ENCODE results near the gene ANTKMT.

The ANTKMT gene

DNA sequence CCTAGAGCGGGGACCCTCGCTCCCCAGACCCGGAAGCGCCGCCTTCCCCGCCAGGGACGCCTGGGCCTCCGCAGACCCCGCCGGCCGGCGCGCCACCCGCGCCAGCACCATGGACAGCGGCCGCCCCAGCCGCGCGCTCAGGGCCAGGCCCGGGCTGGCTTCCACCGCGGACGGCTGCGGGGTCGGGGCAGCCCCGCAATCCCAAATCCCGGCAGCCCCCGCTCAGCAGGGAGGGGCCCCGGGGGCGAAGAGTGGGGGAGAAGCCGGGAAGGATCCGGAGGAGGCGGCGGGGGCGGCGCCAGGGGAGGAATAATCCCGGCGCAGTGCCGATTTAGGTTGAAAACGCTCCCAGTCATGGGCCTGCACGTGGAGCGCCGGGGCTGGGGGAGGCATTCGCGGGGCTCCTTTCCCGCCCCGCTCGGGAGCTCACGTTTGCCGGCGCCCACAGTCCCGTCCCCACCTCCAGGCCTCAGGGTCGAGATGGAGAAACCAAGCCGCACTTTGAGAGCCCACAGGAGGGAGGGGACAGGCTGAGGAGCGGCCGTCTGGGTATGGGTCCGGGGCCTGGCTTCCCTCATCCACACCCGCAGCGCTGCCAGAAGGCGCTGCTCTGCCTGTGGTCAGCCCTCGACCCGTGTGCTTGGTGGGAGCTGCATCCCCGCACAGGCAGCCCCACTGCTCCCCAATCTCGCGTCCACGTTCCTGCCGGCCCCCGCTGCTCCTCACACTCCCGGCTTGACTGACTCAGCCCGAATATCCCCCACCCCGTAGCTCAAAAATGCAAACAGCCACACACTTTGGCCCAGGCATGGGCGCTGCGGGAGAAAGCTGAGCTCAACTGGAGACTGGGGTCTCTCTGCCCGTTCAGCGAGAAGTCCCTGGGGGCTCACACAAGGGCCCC lies 20.0 kb upstream of the ANTKMT start:
- no peaks in the 10 kb centered on the region for H3F3A ChIP-seq (ENCODE audit: low read depth)
- H3K4me1 ChIP-seq (ENCODE audit: insufficient read depth, low read length, poor library complexity, severe bottlenecking) = no peaks in the 10 kb centered on the region
- H3K9me2 ChIP-seq (replicated peaks; ENCODE audit: low read depth, low read length) = no peaks in the 10 kb centered on the region
- TF ChIP-seq CTCF (conservative IDR thresholded peaks at IDR 0.05; ENCODE audit: low read length) (no peak), EZH2phosphoT487 (IDR thresholded peaks at IDR 0.05; ENCODE audit: borderline replicate concordance) (no peak)
- no peak overlapping the region for H3K4me3 ChIP-seq (ENCODE audit: low read length, poor library complexity, severe bottlenecking)
- H3K9ac ChIP-seq (ENCODE audit: low read depth, low read length, poor library complexity, severe bottlenecking) = no peak overlapping the region
- no peak overlapping the region for H2AFZ ChIP-seq (ENCODE audit: low read length)
- H4K20me1 ChIP-seq (ENCODE audit: insufficient read depth, low read length, poor library complexity, severe bottlenecking) = no peaks in the 10 kb centered on the region
- H3K9me3 ChIP-seq (ENCODE audit: insufficient read depth, low read depth, low read length) = no peaks in the 10 kb centered on the region
- H3K36me3 ChIP-seq (ENCODE audit: insufficient read depth, low read length) = no peaks in the 10 kb centered on the region
- no peak overlapping the region for H3K4me2 ChIP-seq (ENCODE audit: low read depth, low read length, poor library complexity, severe bottlenecking)
- no peaks in the 10 kb centered on the region for H3K27me3 ChIP-seq (ENCODE audit: insufficient read depth, low read length, poor library complexity, severe bottlenecking)
- H3K79me2 ChIP-seq (ENCODE audit: insufficient read depth, low read length) = no peaks in the 10 kb centered on the region

- Histone ChIP-seq H3K4me2 (ENCODE audit: low read depth, low read length, poor library complexity, severe bottlenecking) (no peak overlapping the region), H3K79me2 (ENCODE audit: insufficient read depth, low read length) (no peaks in the 10 kb centered on the region), H3F3A (ENCODE audit: low read depth) (no peaks in the 10 kb centered on the region), H3K9me3 (ENCODE audit: insufficient read depth, low read depth, low read length) (no peaks in the 10 kb centered on the region), H3K4me3 (ENCODE audit: low read length, poor library complexity, severe bottlenecking) (no peak overlapping the region), H3K4me1 (ENCODE audit: insufficient read depth, low read length, poor library complexity, severe bottlenecking) (no peaks in the 10 kb centered on the region), H4K20me1 (ENCODE audit: insufficient read depth, low read length, poor library complexity, severe bottlenecking) (no peaks in the 10 kb centered on the region), H3K27me3 (ENCODE audit: insufficient read depth, low read length, poor library complexity, severe bottlenecking) (no peaks in the 10 kb centered on the region), H2AFZ (ENCODE audit: low read length) (no peak overlapping the region), H3K9me2 (replicated peaks; ENCODE audit: low read depth, low read length) (no peaks in the 10 kb centered on the region), H3K9ac (ENCODE audit: low read depth, low read length, poor library complexity, severe bottlenecking) (no peak overlapping the region), H3K36me3 (ENCODE audit: insufficient read depth, low read length) (no peaks in the 10 kb centered on the region)
- no peak for TF ChIP-seq CTCF (conservative IDR thresholded peaks at IDR 0.05; ENCODE audit: low read length)
- no peak for TF ChIP-seq EZH2phosphoT487 (IDR thresholded peaks at IDR 0.05; ENCODE audit: borderline replicate concordance)
Observed at GRCh38 chr16:702341-702740, 18.6 kb upstream of the ANTKMT start.

GRCh38 chr16:703406-703805 lies 17.5 kb upstream of the ANTKMT start:
- no peak overlapping the region for H3K9ac ChIP-seq (ENCODE audit: low read depth, low read length, poor library complexity, severe bottlenecking)
- H3K27me3 ChIP-seq (ENCODE audit: insufficient read depth, low read length, poor library complexity, severe bottlenecking) = no peaks in the 10 kb centered on the region
- H4K20me1 ChIP-seq (ENCODE audit: insufficient read depth, low read length, poor library complexity, severe bottlenecking) = no peaks in the 10 kb centered on the region
- no peak overlapping the region for H2AFZ ChIP-seq (ENCODE audit: low read length)
- no peaks in the 10 kb centered on the region for H3K4me1 ChIP-seq (ENCODE audit: insufficient read depth, low read length, poor library complexity, severe bottlenecking)
- no peaks in the 10 kb centered on the region for H3K9me2 ChIP-seq (replicated peaks; ENCODE audit: low read depth, low read length)
- H3K4me2 ChIP-seq (ENCODE audit: low read depth, low read length, poor library complexity, severe bottlenecking) = no peak overlapping the region
- no peaks in the 10 kb centered on the region for H3K9me3 ChIP-seq (ENCODE audit: insufficient read depth, low read depth, low read length)
- H3F3A ChIP-seq (ENCODE audit: low read depth) = no peaks in the 10 kb centered on the region
- no peak for TF ChIP-seq CTCF (conservative IDR thresholded peaks at IDR 0.05; ENCODE audit: low read length)
- no peak for TF ChIP-seq EZH2phosphoT487 (IDR thresholded peaks at IDR 0.05; ENCODE audit: borderline replicate concordance)
- no peaks in the 10 kb centered on the region for H3K36me3 ChIP-seq (ENCODE audit: insufficient read depth, low read length)
- no peaks in the 10 kb centered on the region for H3K79me2 ChIP-seq (ENCODE audit: insufficient read depth, low read length)
- no peak overlapping the region for H3K4me3 ChIP-seq (ENCODE audit: low read length, poor library complexity, severe bottlenecking)
